Articular chondrocyte of knee joint (primary cell): ENCODE measurements around the gene DCUN1D1. TPM values are rescaled to one million over a fixed set of nuclear protein-coding genes. Genes with fewer than 3 reads are reported as not detected.

ENCODE experiments used
- total RNA-seq: library from RNA; depleted of rRNA; stranded (reverse); fragments of >200 nt; gene quantifications from 2 replicates; pipeline ENCODE4 v1.2.3, GENCODE V29; 2012

DCUN1D1 gene
- 43.9 and 51.5 TPM in 2 replicates for total RNA-seq

GRCh38 chr3:182980204-182981037 is at the start of gene DCUN1D1:
Gene DCUN1D1, minus strand, starts transcription at chr3:182980538. Its CDS starts 49 bp downstream, at chr3:182980489.

Other genes starting within 250 kb of the DCUN1D1 start
- 112 and 115 TPM in 2 replicates for gene ATP11B, start 187.0 kb downstream of the DCUN1D1 start, total RNA-seq
- 22.3 and 24.0 TPM in 2 replicates for gene MCCC1, start 119.0 kb upstream of the DCUN1D1 start, total RNA-seq
- 0.11 and 0.13 TPM in 2 replicates for gene LAMP3, start 182.2 kb upstream of the DCUN1D1 start, total RNA-seq